Fibroblast of skin of scalp (primary cell): ENCODE results near the gene UNC5A.

Experiments
- DNase-seq: peaks from one replicate; pipeline ENCODE4 v3.0.0-alpha.2; 2013

Gene UNC5A

DNA sequence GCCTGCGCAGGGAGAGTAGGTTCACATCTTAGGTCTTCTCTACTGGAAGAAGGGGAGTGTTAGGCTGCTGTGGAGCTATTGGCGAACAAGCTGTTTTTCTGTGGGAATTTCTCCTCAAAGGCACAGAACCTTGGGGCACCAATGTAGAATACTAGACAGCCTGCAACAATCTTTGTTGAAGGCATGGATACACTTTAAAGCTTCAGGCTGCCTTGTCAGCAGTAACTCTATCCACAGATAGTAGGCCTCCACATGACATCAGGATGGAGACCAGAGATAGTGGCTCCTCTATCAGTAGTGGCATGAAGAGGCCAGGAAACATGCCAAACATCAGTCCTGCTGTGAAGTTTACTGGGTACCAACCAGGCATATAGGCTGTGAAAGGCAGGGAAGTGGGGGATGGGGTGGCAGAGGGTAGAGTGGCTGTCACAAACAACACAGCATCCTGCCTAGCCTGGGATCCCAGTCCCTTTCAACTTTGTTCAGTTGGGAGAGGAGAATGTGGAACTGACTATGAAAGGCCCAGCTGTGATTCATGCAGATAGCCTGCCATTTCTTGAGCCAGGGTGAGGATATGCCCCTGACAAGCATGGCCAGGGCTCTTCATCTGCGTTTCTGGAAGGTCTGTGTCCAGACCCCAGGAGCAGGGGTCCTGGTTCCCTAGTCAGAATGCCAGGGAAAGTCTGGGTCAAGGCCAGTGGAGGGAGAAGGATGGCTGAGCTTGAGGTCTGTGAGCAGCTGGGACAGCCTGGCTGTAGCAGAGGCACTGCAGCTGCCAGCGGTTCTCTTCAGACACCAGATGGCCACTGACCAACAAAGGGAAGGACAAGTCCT is 89.8 kb downstream of the UNC5A start:
- no peak for DNase-seq

GRCh38 chr5:176900780-176901204 is 90.4 kb downstream of the UNC5A start:
- DNase-seq, result no peak

- no peak for DNase-seq
These were observed 91.1 kb downstream of the UNC5A start for GRCh38 chr5:176901260-176902101.

DNA sequence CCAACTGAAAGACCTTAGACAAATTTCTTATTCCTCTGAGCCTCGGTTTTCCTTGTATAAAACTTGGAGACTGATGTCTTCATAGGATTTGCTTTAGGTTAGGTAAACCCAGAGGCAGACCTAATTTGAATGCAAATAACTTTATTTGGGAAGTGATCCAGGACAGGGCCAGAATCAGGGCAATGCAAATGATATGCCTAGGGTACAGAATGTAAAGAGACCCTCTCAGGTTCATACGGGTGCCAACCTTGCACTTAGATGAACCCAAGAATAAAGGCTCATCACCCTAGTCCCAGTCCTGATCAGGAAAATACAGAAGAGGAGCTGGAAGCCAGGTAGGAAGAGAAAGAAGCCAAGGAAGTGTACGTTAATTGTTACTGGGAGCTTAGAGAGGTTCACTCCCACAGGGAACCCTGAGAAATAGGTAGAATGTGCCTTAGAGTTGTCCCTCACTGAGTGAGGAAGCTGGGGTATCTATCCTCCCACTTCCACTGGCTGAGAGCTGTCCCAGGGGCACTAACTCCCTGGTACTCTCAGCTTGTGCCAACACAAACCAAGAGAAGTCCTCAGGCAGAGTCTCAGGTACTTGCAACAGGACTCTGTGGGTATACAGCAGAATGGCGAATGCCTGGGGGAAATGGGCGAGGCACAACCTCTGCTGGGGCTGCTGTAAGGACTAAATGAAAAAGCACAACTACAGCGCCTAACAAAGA is 91.9 kb downstream of the UNC5A start:
- DNase-seq, result no peak

GRCh38 chr5:176902911-176903664 is 92.7 kb downstream of the UNC5A start:
- DNase-seq, result no peak

DNA sequence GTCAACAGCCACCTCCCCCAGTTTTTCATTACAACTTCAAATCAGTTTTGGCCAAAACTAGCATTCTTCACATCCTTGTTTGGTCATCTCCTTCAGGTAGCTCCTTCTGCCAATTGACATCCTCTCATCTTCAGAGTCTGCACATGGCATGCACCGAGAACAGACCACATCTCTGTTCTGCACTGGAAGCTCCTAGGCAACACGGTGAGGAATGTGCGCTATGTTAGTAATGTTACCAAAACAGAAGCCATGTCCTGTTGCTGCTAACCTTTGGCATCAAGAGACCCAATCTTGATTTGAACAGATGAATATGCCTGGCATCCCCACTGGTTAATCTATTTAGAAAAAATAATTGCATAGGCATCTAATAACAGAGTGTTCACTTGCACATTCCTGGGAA is 93.9 kb downstream of the UNC5A start:
- DNase-seq, result no peak

DNA sequence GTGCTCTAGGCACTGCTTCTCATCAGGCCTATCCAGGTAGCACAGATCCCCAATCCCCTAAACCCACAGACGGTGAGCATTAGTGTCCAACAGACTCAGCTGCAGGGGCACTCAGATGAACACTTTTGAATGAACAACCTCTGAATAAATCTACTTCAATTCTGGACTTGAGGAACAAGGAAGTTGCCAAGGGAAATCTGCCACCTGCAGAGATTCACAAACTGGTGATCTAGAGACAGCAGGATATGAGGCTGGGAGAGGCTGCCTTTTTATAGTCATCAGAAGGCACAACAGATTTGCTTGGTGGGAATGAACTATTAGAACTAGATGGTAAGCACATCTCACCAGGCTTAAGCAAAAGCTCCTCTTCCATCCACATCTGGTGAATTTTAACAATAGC is 95.8 kb downstream of the UNC5A start:
- DNase-seq, result no peak

DNA sequence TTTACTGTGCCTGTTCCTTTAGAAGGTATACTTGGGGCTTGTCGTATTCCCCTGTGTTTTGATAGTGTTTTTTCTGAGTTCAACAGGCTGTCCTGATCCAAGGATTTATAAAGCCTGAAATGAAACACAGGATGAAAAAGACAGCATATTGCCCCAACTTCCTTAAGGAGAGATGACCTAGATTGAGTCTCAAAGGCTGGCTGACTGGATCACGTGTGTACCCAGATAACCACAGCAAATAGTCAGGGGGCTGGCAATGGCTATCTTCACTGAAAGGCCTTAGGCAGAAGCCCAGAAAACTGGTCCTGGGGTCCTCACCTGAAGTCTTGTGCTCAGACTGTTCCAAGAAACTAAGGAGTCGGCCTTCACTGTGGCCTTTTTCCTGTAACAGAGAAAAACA is 96.4 kb downstream of the UNC5A start:
- DNase-seq, result no peak

GRCh38 chr5:176908675-176909368 is 98.5 kb downstream of the UNC5A start:
- DNase-seq, result no peak

DNA sequence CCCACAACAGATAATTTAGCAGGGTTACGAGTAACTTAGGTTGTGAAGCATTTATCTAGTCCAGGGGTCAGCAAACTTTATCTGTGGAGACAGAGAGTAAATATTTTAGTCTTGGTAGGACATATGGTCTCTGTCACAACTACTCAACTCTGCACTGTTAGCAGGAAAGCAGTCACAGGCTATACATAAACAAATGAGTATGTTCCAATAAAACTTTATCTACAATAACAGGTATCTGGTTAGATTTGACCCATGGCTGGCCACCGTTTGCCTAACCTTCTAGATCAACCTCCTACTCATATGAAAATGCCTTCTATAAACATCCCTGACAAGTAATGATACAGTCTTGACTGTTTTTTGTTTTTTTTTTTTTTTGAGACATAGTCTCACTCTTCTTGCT is 101.8 kb downstream of the UNC5A start:
- no peak for DNase-seq

GRCh38 chr5:176915906-176916305 is 105.5 kb downstream of the UNC5A start:
- no peak for DNase-seq

- no peak for DNase-seq
These were observed 106.0 kb downstream of the UNC5A start for GRCh38 chr5:176916337-176916736.

DNA sequence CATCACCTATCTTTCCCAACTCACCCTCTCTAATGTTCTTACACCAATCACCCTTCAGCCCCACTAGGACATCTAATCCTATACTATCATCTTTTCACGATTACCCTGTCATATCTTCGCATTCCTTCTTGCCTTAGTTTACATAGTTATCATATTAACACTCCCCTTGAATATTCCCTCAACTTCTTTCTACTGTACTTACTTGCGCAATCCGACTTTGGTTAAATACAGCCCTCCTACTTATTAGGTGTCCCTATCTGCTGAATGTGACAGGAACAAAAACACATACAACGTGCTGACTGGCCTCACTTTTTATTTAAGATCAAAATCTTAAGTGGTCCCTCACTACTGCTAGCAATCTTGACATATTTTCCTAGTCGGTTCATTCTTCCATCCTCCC is 108.3 kb downstream of the UNC5A start:
- no peak for DNase-seq

GRCh38 chr5:176921714-176922113 is 111.4 kb downstream of the UNC5A start:
- no peak for DNase-seq

GRCh38 chr5:176922817-176923216 is 112.5 kb downstream of the UNC5A start:
- DNase-seq, result no peak

- no peak for DNase-seq
These were observed 117.2 kb downstream of the UNC5A start for GRCh38 chr5:176927562-176927961.

- no peak for DNase-seq
These were observed 119.3 kb downstream of the UNC5A start for GRCh38 chr5:176929654-176930053.
